Measurements from ENCODE around the gene TRIM31. TPM values are rescaled to one million over a fixed set of nuclear protein-coding genes. Genes with fewer than 3 reads are reported as not detected.

TRIM31 gene
- polyA plus RNA-seq, 1 experiment = not detected

- H3K36me3 ChIP-seq (ENCODE audit: control insufficient read depth, insufficient read depth, low read length) = no peaks in the 10 kb centered on the region
- ChIA-PET POLR2A (no interaction called here), CTCF (no interaction called here)
- peaks cover 4% of the 10 kb centered on the region; the same call in 1 of the 2 replicates for H3K27me3 ChIP-seq (ENCODE audit: control insufficient read depth, insufficient read depth, low read length)
- no peak for TF ChIP-seq CTCF (IDR thresholded peaks at IDR 0.05; ENCODE audit: insufficient read depth, low read depth, low read length)
- DNase-seq (ENCODE audit: low read depth) = no peak
- H3K4me3 ChIP-seq (ENCODE audit: low read depth, low read length) = no peak overlapping the region
Observed at GRCh38 chr6:30158475-30159040, 45.7 kb upstream of the TRIM31 start.

DNA sequence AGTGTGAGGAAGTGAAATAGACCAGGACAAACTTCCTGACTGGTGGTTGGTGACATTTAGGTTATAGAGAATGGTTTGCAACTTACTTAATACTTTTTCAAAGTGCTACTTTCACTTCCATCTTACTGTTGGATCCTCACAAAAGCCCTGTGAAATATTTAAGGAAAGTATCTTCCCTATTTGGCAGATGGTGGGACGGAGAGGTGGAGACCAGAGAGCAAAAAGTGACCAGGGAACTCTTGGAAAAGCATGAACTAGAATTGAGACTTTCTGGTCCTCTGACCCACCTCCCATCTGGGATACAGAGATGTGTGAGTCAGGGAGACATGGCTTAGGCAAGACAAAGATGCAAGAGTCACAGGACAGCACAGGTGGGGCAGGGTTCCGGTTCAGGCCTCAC lies 45.1 kb upstream of the TRIM31 start:
- Histone ChIP-seq H3K36me3 (ENCODE audit: control insufficient read depth, insufficient read depth, low read length) (no peaks in the 10 kb centered on the region), H3K27me3 (ENCODE audit: control insufficient read depth, insufficient read depth, low read length) (peaks cover 4% of the 10 kb centered on the region; the same call in 1 of the 2 replicates), H3K4me3 (ENCODE audit: low read depth, low read length) (no peak overlapping the region)
- ChIA-PET POLR2A (no interaction called here), CTCF (no interaction called here)
- DNase-seq (ENCODE audit: low read depth) = no peak
- no peak for TF ChIP-seq CTCF (IDR thresholded peaks at IDR 0.05; ENCODE audit: insufficient read depth, low read depth, low read length)

DNA sequence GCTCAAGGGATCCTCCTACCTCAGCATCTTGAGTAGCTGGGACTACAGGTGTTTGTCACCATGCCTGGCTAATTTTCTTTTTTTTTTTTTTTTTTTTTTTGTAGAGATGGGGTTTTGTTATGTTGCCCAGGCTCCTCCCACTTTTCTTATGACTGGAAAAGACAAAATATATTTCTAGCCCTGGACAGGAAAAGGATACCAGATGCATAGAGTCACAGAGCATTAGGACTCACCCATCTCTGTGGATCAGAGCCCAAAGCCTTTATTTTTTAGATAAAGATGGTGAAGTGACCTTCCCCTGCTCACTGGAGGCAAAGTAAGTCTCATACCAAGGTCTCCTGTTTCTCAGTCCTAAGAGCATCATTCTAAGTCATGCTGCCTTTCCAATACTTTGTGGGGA lies 44.7 kb upstream of the TRIM31 start:
- CTCF ChIA-PET = no interaction called here
- DNase-seq (ENCODE audit: low read depth) = no peak

GRCh38 chr6:30156774-30157173 lies 43.9 kb upstream of the TRIM31 start:
- peaks cover 4% of the 10 kb centered on the region; the same call in 1 of the 2 replicates for H3K27me3 ChIP-seq (ENCODE audit: control insufficient read depth, insufficient read depth, low read length)
- ChIA-PET CTCF (no interaction called here), POLR2A (no interaction called here)
- H3K4me3 ChIP-seq (ENCODE audit: low read depth, low read length) = no peak overlapping the region
- no peaks in the 10 kb centered on the region for H3K36me3 ChIP-seq (ENCODE audit: control insufficient read depth, insufficient read depth, low read length)
- no peak for TF ChIP-seq CTCF (IDR thresholded peaks at IDR 0.05; ENCODE audit: insufficient read depth, low read depth, low read length)
- no peak for DNase-seq (ENCODE audit: low read depth)

More for the DNA sequence above, 44.7 kb upstream of the TRIM31 start:
- no peak for TF ChIP-seq CTCF (IDR thresholded peaks at IDR 0.05; ENCODE audit: insufficient read depth, low read depth, low read length)
- no peak overlapping the region for H3K4me3 ChIP-seq (ENCODE audit: low read depth, low read length)
- peaks cover 4% of the 10 kb centered on the region; the same call in 1 of the 2 replicates for H3K27me3 ChIP-seq (ENCODE audit: control insufficient read depth, insufficient read depth, low read length)
- POLR2A ChIA-PET = no interaction called here
- no peaks in the 10 kb centered on the region for H3K36me3 ChIP-seq (ENCODE audit: control insufficient read depth, insufficient read depth, low read length)

DNA sequence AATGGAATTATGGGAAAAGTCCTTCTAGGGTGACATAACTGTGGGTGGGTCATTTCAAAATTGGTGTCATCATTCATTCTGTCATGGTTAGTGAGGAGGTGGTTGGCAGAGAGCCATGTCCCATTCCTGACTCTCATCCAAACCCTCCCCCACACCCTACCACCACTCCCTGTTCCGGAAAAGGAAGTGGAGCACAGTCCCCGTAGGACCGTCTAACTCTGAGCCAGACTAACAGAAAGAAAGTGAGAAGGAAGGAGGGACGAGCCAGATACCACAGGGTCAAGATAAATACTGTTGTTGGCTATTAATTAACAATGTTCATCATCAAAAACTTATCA lies 43.3 kb upstream of the TRIM31 start:
- Histone ChIP-seq H3K36me3 (ENCODE audit: control insufficient read depth, insufficient read depth, low read length) (no peaks in the 10 kb centered on the region), H3K27me3 (ENCODE audit: control insufficient read depth, insufficient read depth, low read length) (peaks cover 4% of the 10 kb centered on the region; the same call in 1 of the 2 replicates), H3K4me3 (ENCODE audit: low read depth, low read length) (no peak overlapping the region)
- ChIA-PET POLR2A (no interaction called here), CTCF (interaction anchor here (5.6 kb wide), 1 partner anchor 25 kb away, joined by 39 read pairs; no protein-coding TSS in a partner anchor)
- DNase-seq (ENCODE audit: low read depth) = no peak
- no peak for TF ChIP-seq CTCF (IDR thresholded peaks at IDR 0.05; ENCODE audit: insufficient read depth, low read depth, low read length)

All from BJ (cell line).